ENCODE measurements around the gene NAT9. TPM values are rescaled to one million over a fixed set of nuclear protein-coding genes. Genes with fewer than 3 reads are reported as not detected.

The NAT9 gene
- total RNA-seq, 1 experiment from 2014 or later = 63.5 TPM

- no peaks in the 10 kb centered on the region for H3K4me1 ChIP-seq (ENCODE audit: insufficient read depth, low read length)
- H4K5ac ChIP-seq (ENCODE audit: insufficient read length, low read depth, low read length) = no peak overlapping the region
- Mint-ChIP-seq H3K27ac (no peak overlapping the region), H3K36me3 (ENCODE audit: insufficient read depth in 1 of 3, low read depth in 3 of 3) (peaks cover 2 to 11% (median 3%) of the 10 kb centered on the region in 3 experiments; a peak in 3 of 7 replicates), H3K4me1 (peaks cover 8 to 9% of the 10 kb centered on the region in 2 experiments; a peak in 3 of 4 replicates), H3K4me3 (no peak overlapping the region; a peak in 1 of 5 replicates), H3K27me3 (ENCODE audit: low read depth) (peaks cover 15% of the 10 kb centered on the region), H3K9me3 (no peaks in the 10 kb centered on the region)
- H3K56ac ChIP-seq (ENCODE audit: insufficient read length, low read depth, low read length) = no peak overlapping the region
- TF ChIP-seq CTCF (conservative IDR thresholded peaks at IDR 0.05) = no peak
- no peaks in the 10 kb centered on the region for H3K79me2 ChIP-seq (ENCODE audit: insufficient read depth, low read length)
- H3K27me3 ChIP-seq (ENCODE audit: insufficient read depth, low read length) = no peaks in the 10 kb centered on the region
- no peak overlapping the region for H2BK5ac ChIP-seq (ENCODE audit: insufficient read length, low read length)
- H2BK12ac ChIP-seq (ENCODE audit: insufficient read length, low read depth, low read length) = no peak overlapping the region
- no peak overlapping the region for H3K23ac ChIP-seq (ENCODE audit: insufficient read length, low read depth, low read length)
- no peak overlapping the region for H2BK120ac ChIP-seq (ENCODE audit: low read depth, low read length, poor library complexity, severe bottlenecking)
- no peak overlapping the region for H2AK5ac ChIP-seq (ENCODE audit: insufficient read length, low read length)
- no peak overlapping the region for H4K8ac ChIP-seq (replicated peaks; ENCODE audit: insufficient read length, low read depth, low read length)
- no peak overlapping the region for H2AFZ ChIP-seq (ENCODE audit: low read length)
- H3K9me3 ChIP-seq (ENCODE audit: control insufficient read depth, low read depth, low read length) = no peaks in the 10 kb centered on the region
- no peaks in the 10 kb centered on the region for H4K20me1 ChIP-seq (ENCODE audit: control insufficient read depth, insufficient read depth, insufficient read length)
- no peak overlapping the region for H4K91ac ChIP-seq (ENCODE audit: insufficient read length, low read depth, low read length)
- no peak overlapping the region for H3K4ac ChIP-seq (ENCODE audit: low read depth, low read length)
- H3K23me2 ChIP-seq (ENCODE audit: insufficient read length, low read depth, low read length, poor library complexity, severe bottlenecking) = no peaks in the 10 kb centered on the region
- no peak overlapping the region for H3K9ac ChIP-seq (ENCODE audit: extremely low read depth, insufficient read length, low read length)
- no peak overlapping the region for H3T11ph ChIP-seq (ENCODE audit: low read length)
- no CpG with 5 or more reads among the region's 23 CpGs for WGBS (ENCODE audit: extremely low coverage, insufficient read length, low lambda C conversion rate)
- no peak overlapping the region for H3K27ac ChIP-seq (ENCODE audit: insufficient read length, low read depth, low read length)
- no peak overlapping the region for H3K14ac ChIP-seq (ENCODE audit: insufficient read depth, low read length)
- no peak overlapping the region for H2BK20ac ChIP-seq (ENCODE audit: low read depth, low read length, poor library complexity, severe bottlenecking)
- DNase-seq = no peak
- no peaks in the 10 kb centered on the region for H3K79me1 ChIP-seq (ENCODE audit: insufficient read depth, low read depth, low read length, poor library complexity, severe bottlenecking)
- no peak overlapping the region for H2BK15ac ChIP-seq (ENCODE audit: low read depth, low read length)
- no peak overlapping the region for H3K18ac ChIP-seq (ENCODE audit: insufficient read length, low read depth, low read length)
- no peak overlapping the region for H3K4me2 ChIP-seq (ENCODE audit: insufficient read depth, insufficient read length, low read length)
Measured at GRCh38 chr17:74812109-74813009, 36.2 kb upstream of the NAT9 start.
